Measurements from ENCODE around the gene PPP1R2. TPM values are rescaled to one million over a fixed set of nuclear protein-coding genes. Genes with fewer than 3 reads are reported as not detected.
A peak's percentile ranks its signal among the peaks of the same experiment; 100 is the strongest.

The PPP1R2 gene
- total RNA-seq, 1 donor from 2014 or later: 39.7 TPM

DNA sequence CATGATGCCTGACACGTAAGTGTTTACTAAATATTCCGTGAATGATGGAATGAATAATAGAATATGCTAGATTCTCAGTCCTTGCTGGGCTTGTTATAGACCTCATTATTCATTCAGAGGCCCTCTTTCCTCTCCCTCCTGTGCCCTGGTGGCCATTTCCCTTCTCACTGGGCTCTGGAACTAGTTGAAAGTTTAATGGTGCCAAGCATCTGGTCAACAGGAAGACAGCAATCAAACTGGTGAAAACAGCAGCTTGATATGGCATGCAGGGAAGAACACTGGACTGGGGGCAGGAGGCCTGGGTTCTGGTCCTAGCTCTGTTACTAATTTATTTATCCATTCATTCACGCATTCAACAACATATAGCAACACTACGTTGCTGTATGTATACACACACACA lies 44.3 kb upstream of the PPP1R2 start:
- Histone ChIP-seq H3K4me3 (no peak overlapping the region), H3K27me3 (ENCODE audit: low read depth) (peaks cover 7% of the 10 kb centered on the region), H3K9me3 (replicated peaks) (peaks cover 18% of the 10 kb centered on the region), H3K36me3 (no peaks in the 10 kb centered on the region), H3K27ac (replicated peaks) (no peak overlapping the region), H3K4me1 (peaks cover 16% of the 10 kb centered on the region)
- TF ChIP-seq CTCF (IDR thresholded peaks at IDR 0.05; ENCODE audit: borderline replicate concordance): no peak
- no peak for DNase-seq
- intact Hi-C loops (cut with micrococcal nuclease): no loop called here

GRCh38 chr3:195584543-195584870 lies 41.4 kb upstream of the PPP1R2 start:
- Histone ChIP-seq H3K4me1 (peaks cover 21% of the 10 kb centered on the region), H3K4me3 (peak overlapping the region; percentile 57), H3K9me3 (replicated peaks) (peaks cover 7% of the 10 kb centered on the region), H3K27ac (replicated peaks) (peak overlapping the region; percentile 80), H3K27me3 (ENCODE audit: low read depth) (peaks cover 7% of the 10 kb centered on the region), H3K36me3 (no peaks in the 10 kb centered on the region)
- no peak for TF ChIP-seq CTCF (IDR thresholded peaks at IDR 0.05; ENCODE audit: borderline replicate concordance)
- no peak for DNase-seq
- intact Hi-C loops (cut with micrococcal nuclease): no loop called here

DNA sequence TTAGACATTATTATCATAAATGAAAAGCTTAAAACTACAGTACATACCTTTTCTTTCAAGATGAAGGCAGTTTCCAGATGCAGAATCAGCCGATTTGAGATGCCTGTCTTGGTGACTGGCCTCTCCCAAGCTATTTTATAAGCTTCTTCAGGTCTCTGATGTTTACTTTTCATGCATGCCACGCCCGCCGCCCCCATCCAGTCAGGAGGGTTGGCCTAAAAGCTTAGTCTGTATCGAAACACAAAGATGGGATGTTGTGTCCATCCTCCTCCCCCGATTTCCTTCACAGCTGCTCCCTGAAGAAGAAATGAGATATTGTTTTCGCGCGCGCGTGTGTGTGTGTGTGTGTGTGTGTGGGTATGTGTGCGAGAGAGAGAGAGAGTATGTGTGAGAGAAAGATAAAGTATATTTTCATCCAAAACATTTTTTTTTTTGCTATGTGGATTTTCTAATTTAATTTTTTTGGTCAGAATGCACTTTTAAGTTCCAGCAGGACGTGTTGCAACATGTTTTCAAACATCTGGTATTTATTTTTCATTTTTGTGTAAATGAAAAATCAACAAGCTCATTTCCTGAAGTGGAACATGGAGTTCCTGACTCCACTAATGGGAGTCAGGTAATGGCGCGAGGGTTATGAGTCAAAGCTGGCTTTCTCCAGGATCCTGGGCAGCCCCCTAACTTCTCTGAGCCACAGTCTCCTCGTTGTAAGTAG lies 40.9 kb upstream of the PPP1R2 start, which contains the start of gene APOD:
Gene APOD (minus strand): TSS at position 110 of the 712 bp plus-strand sequence. CDS start 4,479 bp downstream, outside the sequence.
- Histone ChIP-seq H3K27me3 (ENCODE audit: low read depth) (peaks cover 7% of the 10 kb centered on the region), H3K4me1 (peaks cover 21% of the 10 kb centered on the region), H3K9me3 (replicated peaks) (peaks cover 2% of the 10 kb centered on the region), H3K27ac (replicated peaks) (peak within 1 kb of the TSS; percentile 80), H3K4me3 (peak within 1 kb of the TSS; percentile 57), H3K36me3 (no peaks in the 10 kb centered on the region)
- intact Hi-C loops (cut with micrococcal nuclease): no loop called here
- TF ChIP-seq CTCF (IDR thresholded peaks at IDR 0.05; ENCODE audit: borderline replicate concordance): no peak
- peak; percentile 74 for DNase-seq

DNA sequence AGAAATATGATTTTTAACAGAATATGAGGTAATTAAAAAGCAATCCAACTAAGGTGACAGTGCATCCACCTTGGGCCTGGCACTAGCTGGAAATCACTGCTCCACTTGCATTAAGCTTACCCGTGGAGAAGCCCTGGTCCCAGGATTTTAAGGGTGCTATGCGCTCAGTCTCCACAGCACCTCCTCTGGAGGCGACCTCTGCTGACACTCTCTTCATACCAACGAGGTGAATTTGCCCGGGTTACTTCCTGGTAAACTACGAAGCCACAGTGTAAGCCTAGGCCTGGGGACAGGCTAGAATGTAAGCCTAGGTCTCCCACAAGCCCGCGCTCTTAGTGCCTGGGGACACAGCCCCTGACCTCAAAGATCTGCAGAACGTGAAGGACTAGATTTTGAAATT lies 39.8 kb upstream of the PPP1R2 start:
- no peaks in the 10 kb centered on the region for H3K27me3 ChIP-seq (ENCODE audit: low read depth)
- no peak for TF ChIP-seq CTCF (IDR thresholded peaks at IDR 0.05; ENCODE audit: borderline replicate concordance)
- DNase-seq: no peak
- H3K27ac ChIP-seq (replicated peaks): peak overlapping the region; percentile 80
- intact Hi-C loops (cut with micrococcal nuclease): no loop called here
- no peaks in the 10 kb centered on the region for H3K9me3 ChIP-seq (replicated peaks)
- no peaks in the 10 kb centered on the region for H3K36me3 ChIP-seq
- peaks cover 24% of the 10 kb centered on the region for H3K4me1 ChIP-seq
- peak overlapping the region; percentile 57 for H3K4me3 ChIP-seq

GRCh38 chr3:195580744-195581443 lies 37.8 kb upstream of the PPP1R2 start:
- no peak for TF ChIP-seq CTCF (IDR thresholded peaks at IDR 0.05; ENCODE audit: borderline replicate concordance)
- no peak for DNase-seq
- H3K9me3 ChIP-seq (replicated peaks): no peaks in the 10 kb centered on the region
- H3K4me1 ChIP-seq: peaks cover 24% of the 10 kb centered on the region
- H3K27ac ChIP-seq (replicated peaks): peak overlapping the region; percentile 80
- no peaks in the 10 kb centered on the region for H3K27me3 ChIP-seq (ENCODE audit: low read depth)
- intact Hi-C loops (cut with micrococcal nuclease): no loop called here
- peak overlapping the region; percentile 57 for H3K4me3 ChIP-seq
- peaks cover 5% of the 10 kb centered on the region for H3K36me3 ChIP-seq
